ENCODE data around the gene ZNF684. TPM values are rescaled to one million over a fixed set of nuclear protein-coding genes. Genes with fewer than 3 reads are reported as not detected.

Gene ZNF684
- total and polyA plus RNA-seq, 2 of the 8 experiments (the other 6 are each of a cell fraction or from before 2014, with no cell fraction given): 2.4 to 9.3 TPM

- Histone ChIP-seq H3K4me2 (ENCODE audit: insufficient read depth in 1 of 2, low read depth in 2 of 2, low read length in 2 of 2) (no peak overlapping the region), H3K27me3 (replicated peaks in 1 of 4; ENCODE audit: control insufficient read depth in 3 of 4, extremely low read depth in 1 of 4, insufficient read depth in 3 of 4, low read length in 3 of 4) (no peaks in the 10 kb centered on the region), H3K79me2 (ENCODE audit: control insufficient read depth in 1 of 2, insufficient read depth in 2 of 2, low read length in 2 of 2) (no peaks in the 10 kb centered on the region), H2BK5ac (ENCODE audit: low read depth, low read length) (no peak overlapping the region), H3K56ac (replicated peaks; ENCODE audit: insufficient read length, low read depth, low read length) (no peak overlapping the region), H4K8ac (ENCODE audit: extremely low read depth, insufficient read depth, low read length) (no peak overlapping the region), H4K91ac (replicated peaks; ENCODE audit: insufficient read length, low read length) (no peak overlapping the region), H3K18ac (ENCODE audit: extremely low read depth, low read length) (no peak overlapping the region), H3K36me3 (ENCODE audit: control insufficient read depth in 2 of 4, insufficient read depth in 4 of 4, low read length in 3 of 4) (no peaks in the 10 kb centered on the region), H3K14ac (ENCODE audit: insufficient read length) (no peak overlapping the region), H3K23ac (ENCODE audit: insufficient read length) (no peak overlapping the region), H4K20me1 (replicated peaks in 1 of 2; ENCODE audit: control insufficient read depth in 1 of 2, insufficient read depth in 2 of 2, low read length in 2 of 2) (no peaks in the 10 kb centered on the region), H3K9ac (replicated peaks in 1 of 4; ENCODE audit: extremely low read depth in 1 of 4, low read depth in 3 of 4, low read length in 3 of 4) (no peak overlapping the region), H3K9me3 (ENCODE audit: insufficient read depth in 2 of 2, low read depth in 1 of 2, low read length in 1 of 2) (peaks cover 8 to 9% of the 10 kb centered on the region in 2 experiments), H3K4ac (replicated peaks; ENCODE audit: insufficient read length, low read depth, low read length) (no peak overlapping the region), H3K4me3 (ENCODE audit: extremely low read depth in 1 of 4, insufficient read depth in 2 of 4, low read depth in 3 of 4, low read length in 4 of 4) (no peak overlapping the region), H3K4me1 (replicated peaks in 1 of 4; ENCODE audit: control insufficient read depth in 3 of 4, insufficient read depth in 4 of 4, low read length in 3 of 4) (no peaks in the 10 kb centered on the region), H2BK15ac (ENCODE audit: low read length) (no peak overlapping the region), H2AK5ac (ENCODE audit: low read depth, low read length) (no peak overlapping the region), H4K5ac (ENCODE audit: insufficient read length, low read depth, low read length) (no peak overlapping the region), H3K27ac (ENCODE audit: low read depth, low read length) (no peak overlapping the region), H2BK12ac (ENCODE audit: low read depth, low read length) (no peak overlapping the region), H2BK20ac (ENCODE audit: low read length) (no peak overlapping the region), H3K79me1 (ENCODE audit: low read depth, low read length) (no peaks in the 10 kb centered on the region), H2BK120ac (replicated peaks; ENCODE audit: low read depth, low read length) (no peak overlapping the region), H3K23me2 (ENCODE audit: low read depth, low read length) (no peaks in the 10 kb centered on the region), H2AFZ (ENCODE audit: low read length) (no peak overlapping the region)
- POLR2A ChIA-PET (ENCODE audit: partially characterized antibody): interaction anchor here (1.0 kb wide), 1 partner anchor 15 kb away, joined by 5 read pairs; no protein-coding TSS in a partner anchor
- CTCF ChIA-PET (ENCODE audit: partially characterized antibody): interaction anchor here (0.7 to 1.6 kb wide), 5 partner anchors 8 to 562 kb away, joined by 3 to 5 read pairs (median 3); no protein-coding TSS in a partner anchor
- no peak for DNase-seq (ENCODE audit: low read depth in 1 of 2, low spot score in 2 of 2)
- FAIRE-seq: no peak
- TF ChIP-seq CTCF (IDR thresholded peaks at IDR 0.05; ENCODE audit: control extremely low read depth in 1 of 3, insufficient read depth in 1 of 3, low read depth in 1 of 3, low read length in 3 of 3): no peak
- WGBS, 2 experiments (ENCODE audit: extremely low coverage in 1 of 2, insufficient coverage in 1 of 2, insufficient read length in 1 of 2, insufficient replicate concordance in 2 of 2, low coverage in 1 of 2, low lambda C conversion rate in 2 of 2, missing lambda C conversion rate in 1 of 2): 77% methylated on average over 8 of the region's 8 CpGs; no CpG with 5 or more reads in 1 of the 2 experiments
These were observed 62.2 kb downstream of the ZNF684 start for GRCh38 chr1:40593449-40594186.

Data from H1 (cell line).